Measurements from ENCODE around the gene PRTG. TPM values are rescaled to one million over a fixed set of nuclear protein-coding genes. Genes with fewer than 3 reads are reported as not detected.
"Not testable (repeated sequence)": the region's sequence is repeated elsewhere in the genome, so short reads cannot be mapped to it uniquely, and the experiment has no call there.

The PRTG gene, protein sequence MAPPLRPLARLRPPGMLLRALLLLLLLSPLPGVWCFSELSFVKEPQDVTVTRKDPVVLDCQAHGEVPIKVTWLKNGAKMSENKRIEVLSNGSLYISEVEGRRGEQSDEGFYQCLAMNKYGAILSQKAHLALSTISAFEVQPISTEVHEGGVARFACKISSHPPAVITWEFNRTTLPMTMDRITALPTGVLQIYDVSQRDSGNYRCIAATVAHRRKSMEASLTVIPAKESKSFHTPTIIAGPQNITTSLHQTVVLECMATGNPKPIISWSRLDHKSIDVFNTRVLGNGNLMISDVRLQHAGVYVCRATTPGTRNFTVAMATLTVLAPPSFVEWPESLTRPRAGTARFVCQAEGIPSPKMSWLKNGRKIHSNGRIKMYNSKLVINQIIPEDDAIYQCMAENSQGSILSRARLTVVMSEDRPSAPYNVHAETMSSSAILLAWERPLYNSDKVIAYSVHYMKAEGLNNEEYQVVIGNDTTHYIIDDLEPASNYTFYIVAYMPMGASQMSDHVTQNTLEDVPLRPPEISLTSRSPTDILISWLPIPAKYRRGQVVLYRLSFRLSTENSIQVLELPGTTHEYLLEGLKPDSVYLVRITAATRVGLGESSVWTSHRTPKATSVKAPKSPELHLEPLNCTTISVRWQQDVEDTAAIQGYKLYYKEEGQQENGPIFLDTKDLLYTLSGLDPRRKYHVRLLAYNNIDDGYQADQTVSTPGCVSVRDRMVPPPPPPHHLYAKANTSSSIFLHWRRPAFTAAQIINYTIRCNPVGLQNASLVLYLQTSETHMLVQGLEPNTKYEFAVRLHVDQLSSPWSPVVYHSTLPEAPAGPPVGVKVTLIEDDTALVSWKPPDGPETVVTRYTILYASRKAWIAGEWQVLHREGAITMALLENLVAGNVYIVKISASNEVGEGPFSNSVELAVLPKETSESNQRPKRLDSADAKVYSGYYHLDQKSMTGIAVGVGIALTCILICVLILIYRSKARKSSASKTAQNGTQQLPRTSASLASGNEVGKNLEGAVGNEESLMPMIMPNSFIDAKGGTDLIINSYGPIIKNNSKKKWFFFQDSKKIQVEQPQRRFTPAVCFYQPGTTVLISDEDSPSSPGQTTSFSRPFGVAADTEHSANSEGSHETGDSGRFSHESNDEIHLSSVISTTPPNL
- 10.5 TPM for total RNA-seq
- long read RNA-seq, partial matches to known transcripts, result 1 of 6 reads
- long read RNA-seq, other reads (novel, unspliced or antisense), result 5 of 6 reads

DNA sequence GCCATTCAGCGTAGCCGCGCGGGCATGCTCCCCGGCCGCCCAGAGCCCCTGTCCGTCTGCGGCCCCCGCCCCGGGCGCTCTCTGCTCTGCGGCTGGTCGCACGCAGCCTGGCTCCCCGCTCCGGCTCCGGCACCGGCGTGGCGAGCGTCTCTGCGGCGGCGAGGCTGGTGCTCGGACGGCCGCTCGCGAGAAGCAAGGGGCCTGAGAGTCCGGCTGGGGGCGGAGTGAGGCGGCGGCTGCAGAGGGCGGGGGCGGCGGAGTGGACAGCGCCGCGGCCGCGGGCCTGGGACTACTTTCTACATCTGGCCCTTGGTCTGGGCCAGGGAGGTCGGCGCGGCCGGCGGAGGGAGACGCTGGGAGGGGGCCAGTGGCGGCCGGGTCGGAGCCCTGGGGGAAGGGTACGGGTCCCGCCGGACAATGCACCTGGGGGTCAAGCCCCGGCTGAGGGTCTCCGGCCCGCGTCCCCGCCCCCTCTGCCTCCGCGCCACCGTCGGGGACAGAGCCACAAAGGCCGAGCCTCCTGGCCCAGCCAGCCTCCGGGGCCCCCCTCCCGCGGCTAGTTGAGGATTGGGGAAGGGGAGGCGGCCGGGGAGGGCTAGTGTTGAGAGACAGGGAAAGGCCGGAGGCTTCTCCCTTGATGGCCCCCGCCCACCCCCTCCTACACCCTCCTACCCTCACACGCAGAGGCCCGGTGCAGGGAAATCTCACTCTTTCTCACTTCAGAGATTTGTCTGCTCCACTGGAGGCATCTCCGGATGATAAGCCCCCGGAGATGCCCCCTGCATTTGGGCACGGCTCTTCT, at the start of gene PRTG:
Gene PRTG, minus strand, starts transcription at position 226 of the 802 bp plus-strand sequence. Its CDS starts 221 bp downstream, at position 5.
- H3K27ac ChIP-seq, result peak within 1 kb of the TSS; percentile 66
- H3K4me3 ChIP-seq, result peak within 1 kb of the TSS; percentile 88
- intact Hi-C loops (cut with DNase I), result no loop called here
- H3K9me3 ChIP-seq, result no peaks in the 10 kb centered on the region
- ATAC-seq (peak; percentile 95 to 97), DNase-seq (peak; percentile 81)
- H3K4me1 ChIP-seq, result no peaks in the 10 kb centered on the region
- H3K27me3 ChIP-seq (ENCODE audit: low read depth), result peaks cover 23% of the 10 kb centered on the region
- H3K36me3 ChIP-seq, result no peaks in the 10 kb centered on the region
- TF ChIP-seq, protein P1, sequence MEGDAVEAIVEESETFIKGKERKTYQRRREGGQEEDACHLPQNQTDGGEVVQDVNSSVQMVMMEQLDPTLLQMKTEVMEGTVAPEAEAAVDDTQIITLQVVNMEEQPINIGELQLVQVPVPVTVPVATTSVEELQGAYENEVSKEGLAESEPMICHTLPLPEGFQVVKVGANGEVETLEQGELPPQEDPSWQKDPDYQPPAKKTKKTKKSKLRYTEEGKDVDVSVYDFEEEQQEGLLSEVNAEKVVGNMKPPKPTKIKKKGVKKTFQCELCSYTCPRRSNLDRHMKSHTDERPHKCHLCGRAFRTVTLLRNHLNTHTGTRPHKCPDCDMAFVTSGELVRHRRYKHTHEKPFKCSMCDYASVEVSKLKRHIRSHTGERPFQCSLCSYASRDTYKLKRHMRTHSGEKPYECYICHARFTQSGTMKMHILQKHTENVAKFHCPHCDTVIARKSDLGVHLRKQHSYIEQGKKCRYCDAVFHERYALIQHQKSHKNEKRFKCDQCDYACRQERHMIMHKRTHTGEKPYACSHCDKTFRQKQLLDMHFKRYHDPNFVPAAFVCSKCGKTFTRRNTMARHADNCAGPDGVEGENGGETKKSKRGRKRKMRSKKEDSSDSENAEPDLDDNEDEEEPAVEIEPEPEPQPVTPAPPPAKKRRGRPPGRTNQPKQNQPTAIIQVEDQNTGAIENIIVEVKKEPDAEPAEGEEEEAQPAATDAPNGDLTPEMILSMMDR (IDR thresholded peaks at IDR 0.05), result no peak

DNA sequence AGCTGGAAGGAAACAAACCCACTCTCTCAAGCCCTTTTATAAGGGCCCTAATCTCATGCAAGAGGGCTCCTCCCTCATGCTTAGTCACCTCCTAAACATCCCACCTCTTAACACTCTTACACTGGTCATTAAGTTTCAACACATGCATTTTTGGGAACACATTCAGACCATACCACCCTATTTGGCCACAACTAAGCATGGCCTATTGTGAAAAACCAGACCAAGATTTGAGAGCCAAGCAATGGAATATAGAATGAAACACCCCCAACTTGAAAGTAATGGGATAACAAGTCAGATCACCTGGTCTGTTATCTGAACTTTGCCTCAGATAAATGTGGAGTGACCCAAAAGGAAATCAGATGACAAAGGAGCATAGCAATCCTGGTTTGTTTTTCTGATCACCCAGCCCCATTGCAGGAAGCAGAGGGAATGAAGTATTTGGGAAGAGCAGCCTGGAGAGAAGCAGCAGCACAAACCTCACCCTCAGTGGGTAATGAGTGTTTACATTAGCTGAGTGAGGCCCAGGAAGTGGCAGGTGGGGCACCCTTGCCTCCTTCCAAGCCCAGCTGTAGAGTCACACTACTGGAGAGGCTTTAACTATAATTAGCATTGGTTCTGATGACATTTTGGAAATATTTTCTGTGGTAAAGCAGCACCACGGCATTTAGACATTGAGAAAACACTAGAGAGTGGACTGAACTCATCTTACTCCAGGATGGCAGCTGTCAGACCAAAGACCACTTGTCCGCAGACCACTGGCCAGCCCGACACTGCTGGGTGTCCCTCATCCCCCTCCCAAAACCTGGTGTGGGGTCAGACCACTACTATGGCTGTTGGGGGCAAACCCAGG, 48.8 kb upstream of the PRTG start:
- no peaks in the 10 kb centered on the region for H3K36me3 ChIP-seq
- ATAC-seq, result peak; percentile 96 to 98
- peak; percentile 72 for DNase-seq

DNA sequence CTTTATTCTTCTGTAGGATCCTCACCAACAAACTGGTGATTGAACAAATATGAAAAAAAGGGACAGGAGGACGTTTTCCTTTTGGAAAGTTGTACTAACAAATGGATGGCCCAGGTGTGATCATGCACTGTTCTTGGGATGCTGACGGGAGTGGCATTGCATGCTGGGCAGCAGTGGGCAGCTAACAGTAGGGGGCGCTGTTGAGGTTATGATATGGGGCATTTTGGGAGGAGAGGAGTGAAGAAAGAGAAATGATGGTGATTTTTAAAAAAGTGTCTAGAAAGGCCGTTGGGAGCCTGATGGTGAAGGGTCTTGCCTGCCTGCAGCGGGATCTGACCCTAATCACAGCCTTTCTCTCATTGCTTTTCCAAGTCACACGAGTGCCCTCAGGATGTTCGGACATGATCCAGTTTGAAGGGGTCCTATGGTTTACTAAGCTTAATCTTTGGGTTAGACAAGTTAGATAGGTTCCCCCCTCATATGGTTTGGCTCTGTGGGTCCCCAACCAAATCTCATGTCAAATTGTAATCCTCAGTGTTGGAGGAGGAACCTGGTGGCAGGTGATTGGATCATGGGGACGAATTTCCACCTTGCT, 46.2 kb upstream of the PRTG start:
- Histone ChIP-seq H3K27me3 (ENCODE audit: low read depth) (no peaks in the 10 kb centered on the region), H3K4me3 (no peak overlapping the region), H3K4me1 (peaks cover 4% of the 10 kb centered on the region), H3K36me3 (no peaks in the 10 kb centered on the region), H3K9me3 (no peaks in the 10 kb centered on the region), H3K27ac (no peak overlapping the region)
- ATAC-seq, result no peak
- DNase-seq, result no peak
- intact Hi-C loops (cut with DNase I), result no loop called here
- TF ChIP-seq, protein P1 (IDR thresholded peaks at IDR 0.05), result peak; percentile 55

More for the DNA sequence above, 48.8 kb upstream of the PRTG start:
- no peaks in the 10 kb centered on the region for H3K27me3 ChIP-seq (ENCODE audit: low read depth)
- TF ChIP-seq, protein P1 (IDR thresholded peaks at IDR 0.05), result no peak
- peak overlapping the region; percentile 76 for H3K27ac ChIP-seq
- no peak overlapping the region for H3K4me3 ChIP-seq
- H3K9me3 ChIP-seq, result no peaks in the 10 kb centered on the region
- H3K4me1 ChIP-seq, result peaks cover 4% of the 10 kb centered on the region
- intact Hi-C loops (cut with DNase I), result no loop called here

DNA sequence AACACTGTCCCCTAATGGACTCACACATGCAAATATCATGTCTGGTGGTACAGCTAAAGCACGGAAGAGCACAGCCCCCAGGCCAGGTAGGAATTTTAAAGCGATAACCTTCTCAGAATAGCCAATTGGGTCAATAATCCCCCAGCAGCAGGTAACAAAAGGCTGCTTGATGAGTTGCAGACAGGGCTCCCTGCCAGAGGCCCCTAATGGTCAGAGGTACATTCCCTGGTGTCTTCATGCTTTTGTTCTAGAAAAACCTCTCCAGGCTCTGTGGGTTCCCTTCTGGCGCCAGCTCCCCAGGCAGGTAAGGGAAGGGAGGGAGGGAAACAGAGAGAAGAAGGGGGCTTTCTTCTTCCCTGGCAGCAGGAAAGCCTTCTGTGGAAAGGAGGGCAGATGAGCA, 43.4 kb upstream of the PRTG start:
- no peak for DNase-seq

DNA sequence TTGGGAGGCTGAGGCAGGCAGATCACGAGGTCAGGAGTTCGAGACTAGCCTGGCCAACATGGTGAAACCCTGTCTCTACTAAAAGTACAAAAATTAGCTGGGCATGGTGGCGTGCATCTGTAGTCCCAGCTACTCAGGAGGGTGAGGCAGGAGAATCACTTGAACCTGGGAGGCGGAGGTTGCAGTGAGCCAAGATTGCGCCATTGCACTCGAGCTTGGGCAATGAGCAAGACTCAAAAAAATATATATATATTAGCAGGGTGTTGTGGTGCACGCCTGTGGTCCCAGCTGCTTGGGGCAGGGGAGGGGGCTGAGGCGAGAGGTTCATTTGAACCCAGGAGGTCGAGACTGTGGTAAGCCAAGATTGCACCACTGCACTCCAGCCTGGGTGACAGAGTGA, 42.6 kb upstream of the PRTG start:
- DNase-seq; H3K27me3 ChIP-seq (ENCODE audit: low read depth); H3K9me3 ChIP-seq; ATAC-seq; intact Hi-C loops (cut with DNase I); H3K4me1 ChIP-seq; H3K36me3 ChIP-seq; H3K27ac ChIP-seq; H3K4me3 ChIP-seq: not testable (repeated sequence)

More for the DNA sequence above, 43.4 kb upstream of the PRTG start:
- Histone ChIP-seq H3K4me3 (no peak overlapping the region), H3K4me1 (no peaks in the 10 kb centered on the region), H3K27me3 (ENCODE audit: low read depth) (no peaks in the 10 kb centered on the region), H3K36me3 (no peaks in the 10 kb centered on the region), H3K27ac (no peak overlapping the region), H3K9me3 (no peaks in the 10 kb centered on the region)
- TF ChIP-seq, protein P1 (IDR thresholded peaks at IDR 0.05), result no peak
- intact Hi-C loops (cut with DNase I), result no loop called here
- no peak for ATAC-seq

Measured in lower lobe of right lung (tissue), 2 donors.